Measurements from ENCODE around the gene UXS1.

UXS1 gene

GRCh38 chr2:106187273-106187891, 6.7 kb downstream of the UXS1 start:
- DNase-seq, result no peak

GRCh38 chr2:106185475-106186184, 8.5 kb downstream of the UXS1 start:
- DNase-seq, result no peak

GRCh38 chr2:106184857-106185256, 9.2 kb downstream of the UXS1 start:
- DNase-seq, result no peak

- DNase-seq, result no peak
Measured at GRCh38 chr2:106184394-106184793, 9.7 kb downstream of the UXS1 start.

GRCh38 chr2:106183101-106183696, 10.9 kb downstream of the UXS1 start:
- DNase-seq, result no peak

GRCh38 chr2:106181064-106181463, 13.0 kb downstream of the UXS1 start:
- DNase-seq, result no peak

GRCh38 chr2:106180602-106181001, 13.5 kb downstream of the UXS1 start:
- DNase-seq, result no peak

GRCh38 chr2:106178716-106179115, 15.4 kb downstream of the UXS1 start:
- DNase-seq, result no peak

- no peak for DNase-seq
Measured at GRCh38 chr2:106177581-106177980, 16.5 kb downstream of the UXS1 start.

- no peak for DNase-seq
Measured at GRCh38 chr2:106176446-106177099, 17.5 kb downstream of the UXS1 start.

GRCh38 chr2:106175086-106175850, 18.8 kb downstream of the UXS1 start:
- no peak for DNase-seq

GRCh38 chr2:106174056-106174455, 20.0 kb downstream of the UXS1 start:
- DNase-seq, result no peak

GRCh38 chr2:106172649-106173048, 21.5 kb downstream of the UXS1 start:
- no peak for DNase-seq

GRCh38 chr2:106168657-106169056, 25.4 kb downstream of the UXS1 start:
- no peak for DNase-seq

- no peak for DNase-seq
Measured at GRCh38 chr2:106167067-106167466, 27.0 kb downstream of the UXS1 start.

- no peak for DNase-seq
Measured at GRCh38 chr2:106165561-106165960, 28.5 kb downstream of the UXS1 start.

GRCh38 chr2:106165029-106165428, 29.1 kb downstream of the UXS1 start:
- no peak for DNase-seq

GRCh38 chr2:106163948-106164545, 30.1 kb downstream of the UXS1 start:
- DNase-seq, result no peak

- no peak for DNase-seq
Measured at GRCh38 chr2:106161938-106162820, 31.9 kb downstream of the UXS1 start.

- DNase-seq, result no peak
Measured at GRCh38 chr2:106161341-106161740, 32.8 kb downstream of the UXS1 start.

- DNase-seq, result no peak
Measured at GRCh38 chr2:106160786-106161261, 33.3 kb downstream of the UXS1 start.

Measured in HCEC 1CT (cell line).